Measurements from ENCODE around the gene ATP6V0A4.

- TF ChIP-seq EZH2 (IDR thresholded peaks at IDR 0.05; ENCODE audit: low read length, unreplicated experiment) (no peak), CTCF (conservative IDR thresholded peaks at IDR 0.05; ENCODE audit: low read depth, low read length) (no peak)
These were observed 100.3 kb downstream of the ATP6V0A4 start for GRCh38 chr7:138697535-138698182.

Measured in PC-3 (cell line).